Activated CD4-positive, alpha-beta T cell treated with anti-CD3 and anti-CD28 coated beads, Interleukin-2, Interleukin-6, amounts not matched to agents 100 ng/mL and 50 ng/mL, durations not matched to agents 16 hours and 8 hours (primary cell): ENCODE data around the gene SPRYD3.
"Not testable (repeated sequence)": the region's sequence is repeated elsewhere in the genome, so short reads cannot be mapped to it uniquely, and the experiment has no call there.

Source experiments
- DNase-seq: peaks from one replicate; pipeline ENCODE4 v3.0.0-alpha.2; 2020

Gene SPRYD3

DNA sequence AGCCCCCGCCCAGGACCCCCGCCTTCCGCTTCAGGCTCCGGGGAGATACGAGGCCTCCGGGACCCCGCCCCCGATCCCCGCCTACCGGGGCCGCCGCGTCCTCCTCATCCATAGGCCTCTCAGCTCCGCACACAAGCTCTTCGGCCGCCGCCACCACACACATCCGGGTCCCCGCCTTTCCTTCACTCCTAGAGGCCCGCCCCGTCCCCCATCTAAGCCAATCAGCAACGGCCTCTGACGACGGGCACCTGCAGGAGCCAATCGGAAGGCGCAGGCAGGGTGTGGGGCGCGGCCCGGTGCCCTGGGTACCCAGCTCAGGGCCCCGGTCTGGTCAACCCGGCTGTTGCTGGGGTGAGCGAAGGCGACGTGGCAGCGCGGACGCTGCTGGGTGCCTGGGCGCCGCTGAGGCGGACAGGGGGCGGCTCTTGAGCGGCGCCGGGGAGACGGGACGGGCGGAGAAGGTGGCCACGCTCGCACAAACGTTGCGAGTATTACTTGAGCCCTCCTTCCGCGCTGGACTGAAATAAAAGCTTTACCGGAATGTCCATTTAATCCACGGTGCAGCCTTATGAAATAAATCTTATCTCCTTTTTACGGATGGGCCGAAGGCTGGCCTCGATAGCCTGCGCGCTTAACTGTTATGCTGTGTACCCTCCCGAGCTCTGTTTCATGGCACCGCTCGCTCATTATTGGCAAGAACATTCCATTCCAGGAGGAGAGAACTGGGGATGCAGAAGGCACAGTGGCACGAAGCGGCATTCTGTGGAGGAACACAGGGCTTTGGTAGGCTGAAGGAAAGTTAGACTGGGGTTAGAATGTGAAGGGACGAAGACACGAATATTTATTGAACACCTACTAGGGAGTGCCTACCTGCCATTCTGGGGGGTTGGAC is at the start of gene SPRYD3:
SPRYD3 (minus strand) TSS at position 165 of the 892 bp plus-strand sequence; CDS start at position 108, 57 bp downstream.
- DNase-seq, result peak; percentile 98

- no peak for DNase-seq
Measured at GRCh38 chr12:53127169-53127568, 48.0 kb upstream of the SPRYD3 start.

DNA sequence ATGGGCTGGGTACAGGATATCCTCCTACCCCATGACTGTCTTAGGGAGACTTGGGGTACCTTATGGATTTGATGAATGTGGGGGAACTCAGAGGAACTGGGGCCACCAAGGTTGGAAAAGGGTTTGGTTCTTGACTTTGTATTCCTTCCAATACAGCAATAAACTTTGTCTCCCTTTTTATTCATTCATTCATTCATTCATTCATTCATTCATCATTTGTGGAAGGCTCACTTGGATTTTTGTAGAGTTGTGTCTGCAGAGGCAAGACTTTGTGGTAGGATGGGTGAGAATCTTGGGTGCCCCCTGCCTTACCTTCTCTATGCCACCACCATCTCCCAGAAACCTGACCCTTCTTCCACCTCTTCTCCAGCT is 45.1 kb upstream of the SPRYD3 start:
- no peak for DNase-seq

- no peak for DNase-seq
Measured at GRCh38 chr12:53123578-53124351, 44.6 kb upstream of the SPRYD3 start.

DNA sequence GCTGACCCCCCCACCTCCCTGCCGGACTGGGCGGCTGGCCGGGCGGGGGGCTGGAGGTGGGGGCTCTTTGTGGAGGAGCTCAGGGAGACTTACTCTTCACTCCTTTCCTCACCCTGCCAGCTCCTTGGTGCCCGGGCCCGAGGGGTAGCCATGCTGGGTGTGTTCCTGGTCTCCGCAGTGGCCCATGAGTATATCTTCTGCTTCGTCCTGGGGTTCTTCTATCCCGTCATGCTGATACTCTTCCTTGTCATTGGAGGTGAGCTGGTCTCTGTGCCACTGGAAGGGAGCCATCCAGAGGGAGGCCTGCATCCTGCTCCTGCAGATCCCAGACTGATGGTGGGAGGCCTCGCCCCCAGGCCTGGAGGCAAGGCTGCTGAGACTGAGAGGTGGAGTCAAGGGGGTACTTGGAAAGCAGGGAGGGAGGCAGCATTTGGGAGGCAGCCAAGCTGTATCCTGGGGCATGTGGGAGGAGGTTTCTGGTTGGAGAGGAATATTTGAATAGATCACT is 43.8 kb upstream of the SPRYD3 start:
- no peak for DNase-seq

DNA sequence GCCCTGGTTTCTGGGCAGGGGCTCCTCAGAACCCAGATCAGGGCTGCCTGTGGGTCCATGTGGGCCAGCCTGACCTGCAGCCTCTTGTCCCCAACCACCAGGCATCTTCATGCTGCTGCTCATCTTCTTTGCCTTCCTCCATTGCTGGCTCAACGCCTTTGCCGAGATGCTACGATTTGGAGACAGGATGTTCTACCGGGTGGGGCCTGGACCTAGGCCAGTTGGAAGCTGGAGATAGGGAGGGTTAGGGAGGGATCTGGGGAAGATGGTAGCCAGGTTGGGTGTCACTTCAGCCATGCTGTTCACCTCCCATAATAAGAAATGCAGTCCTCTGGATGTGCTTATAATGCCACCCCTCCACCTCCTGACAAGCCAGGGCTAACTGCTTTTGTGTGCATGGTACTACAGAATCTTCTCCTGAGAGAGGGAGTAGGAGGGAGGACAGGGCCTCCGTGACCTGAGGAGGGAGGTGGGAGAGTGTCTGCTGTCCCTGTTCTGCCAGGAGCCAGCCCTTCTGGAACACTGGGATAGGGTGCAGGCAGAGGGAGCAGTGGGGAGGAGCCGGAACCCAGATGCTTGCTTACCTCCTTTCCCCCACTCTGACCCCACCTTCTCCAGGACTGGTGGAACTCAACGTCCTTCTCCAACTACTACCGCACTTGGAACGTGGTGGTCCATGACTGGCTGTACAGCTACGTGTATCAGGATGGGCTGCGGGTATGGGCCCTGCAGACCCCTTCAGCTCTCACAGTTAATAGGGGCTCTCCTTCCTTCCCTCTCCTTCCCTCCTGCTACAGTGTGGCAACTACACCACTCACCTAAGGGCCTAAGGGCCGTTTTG is 41.7 kb upstream of the SPRYD3 start:
- DNase-seq, result no peak

- no peak for DNase-seq
Measured at GRCh38 chr12:53118751-53119300, 39.6 kb upstream of the SPRYD3 start.

DNA sequence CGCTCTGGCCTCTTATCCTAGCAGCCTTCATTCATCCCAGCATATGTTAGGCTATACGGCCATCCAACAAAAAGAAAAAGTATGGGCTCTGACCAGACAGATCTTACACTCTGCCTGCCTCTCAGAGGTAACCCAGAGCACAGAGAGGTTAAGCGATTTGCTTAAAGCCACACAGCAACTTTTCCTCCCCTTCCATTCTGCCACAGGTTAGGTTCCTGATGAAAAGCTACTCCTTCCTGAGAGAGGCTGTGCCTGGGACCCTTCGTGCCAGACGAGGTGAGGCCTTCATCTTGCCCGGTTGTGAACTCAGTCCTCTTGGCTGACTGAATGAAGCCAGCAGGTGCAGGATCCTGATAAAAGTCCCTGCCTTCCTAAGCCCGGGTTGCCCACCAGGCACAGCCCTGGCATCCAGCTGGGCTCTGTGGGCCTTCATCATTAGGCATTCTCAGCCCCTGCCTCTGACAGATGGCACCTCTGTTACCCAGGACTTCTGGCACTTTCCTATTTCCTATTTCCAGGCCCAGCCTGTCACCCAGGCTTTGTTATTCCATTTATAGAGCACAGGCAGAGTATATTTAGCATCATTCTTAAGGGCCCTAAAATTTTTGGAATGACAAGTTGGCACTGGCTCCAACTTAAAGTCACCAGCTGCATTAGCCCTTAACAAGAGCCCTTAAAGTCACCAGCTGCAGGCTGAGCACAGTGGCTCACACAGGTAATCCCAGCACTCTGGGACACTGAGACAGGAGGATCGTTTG is 36.9 kb upstream of the SPRYD3 start:
- DNase-seq, result no peak

GRCh38 chr12:53115112-53115890 is 36.1 kb upstream of the SPRYD3 start:
- no peak for DNase-seq

- DNase-seq, result no peak
Measured at GRCh38 chr12:53113951-53114350, 34.8 kb upstream of the SPRYD3 start.

GRCh38 chr12:53113136-53113705 is 34.0 kb upstream of the SPRYD3 start:
- DNase-seq, result no peak

DNA sequence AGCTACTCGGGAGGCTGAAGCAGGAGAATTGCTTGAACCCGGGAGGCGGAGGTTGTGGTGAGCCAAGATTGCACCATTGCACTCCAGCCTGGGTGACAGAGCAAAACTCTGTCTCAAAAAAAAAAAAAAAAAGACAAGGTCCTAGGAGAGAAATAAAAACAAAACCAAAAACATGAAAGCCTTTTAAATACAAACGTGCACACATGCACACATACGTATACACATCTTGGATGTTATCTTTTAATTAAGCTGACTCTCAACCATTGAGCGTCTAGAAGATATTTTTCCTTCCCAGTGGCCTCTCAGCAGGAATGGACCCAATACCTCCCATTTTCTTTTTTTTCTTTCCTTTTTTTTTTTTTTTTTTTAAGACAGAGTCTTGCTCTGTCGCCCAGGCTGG is 33.2 kb upstream of the SPRYD3 start:
- DNase-seq, result not testable (repeated sequence)

DNA sequence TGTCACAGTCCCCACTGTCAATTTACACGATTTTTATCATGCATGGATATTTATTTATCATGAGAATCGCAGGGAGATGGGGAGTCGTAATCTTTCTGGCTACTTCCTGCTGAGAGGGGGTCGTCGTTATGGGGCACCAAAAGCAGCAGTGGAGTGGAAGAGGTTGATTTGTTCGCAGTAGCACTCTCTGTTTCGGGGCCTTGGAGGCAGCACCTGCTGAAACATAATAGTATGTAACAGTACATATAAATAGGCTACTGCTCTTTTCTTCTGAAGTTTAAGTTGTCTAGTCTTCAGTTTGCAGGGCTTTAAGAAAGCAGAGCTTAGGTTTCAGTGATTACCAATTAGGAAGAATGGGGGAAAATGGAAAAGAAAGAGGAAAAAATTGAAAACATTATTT is 27.9 kb upstream of the SPRYD3 start:
- no peak for DNase-seq

DNA sequence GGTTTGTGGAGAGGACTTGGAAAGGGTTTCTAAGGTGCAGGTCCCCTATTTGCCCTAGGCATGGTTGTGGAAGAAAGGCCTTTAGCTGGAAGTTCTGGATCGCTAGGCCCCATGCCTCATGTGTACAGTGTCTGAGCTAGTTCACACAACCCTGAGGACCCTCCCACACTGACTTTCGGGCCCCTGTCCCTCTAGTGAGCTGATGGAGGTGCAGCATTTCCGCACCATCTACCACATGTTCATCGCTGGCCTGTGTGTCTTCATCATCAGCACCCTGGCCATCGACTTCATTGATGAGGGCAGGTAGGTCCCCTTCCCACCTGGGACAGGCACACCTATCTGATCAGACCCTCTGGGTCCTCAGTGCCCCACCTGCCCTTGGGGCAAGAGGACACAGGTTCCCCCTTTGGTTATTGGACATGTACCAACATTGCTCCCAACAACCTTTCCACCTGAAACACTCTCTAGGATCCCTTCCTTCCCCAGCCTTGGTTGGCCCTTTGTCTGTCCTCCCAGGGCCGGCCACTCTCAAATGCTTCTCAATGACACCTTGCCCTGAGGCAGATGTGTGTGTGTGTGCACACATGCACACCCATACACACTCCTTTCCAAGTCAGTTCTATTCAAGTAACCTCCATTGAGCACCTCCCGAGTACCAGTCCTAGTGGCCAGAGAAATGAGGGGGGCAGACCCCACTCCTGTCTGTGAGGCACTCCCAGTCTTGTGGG is 26.7 kb upstream of the SPRYD3 start:
- DNase-seq, result no peak

GRCh38 chr12:53105256-53105655 is 26.1 kb upstream of the SPRYD3 start:
- DNase-seq, result no peak

DNA sequence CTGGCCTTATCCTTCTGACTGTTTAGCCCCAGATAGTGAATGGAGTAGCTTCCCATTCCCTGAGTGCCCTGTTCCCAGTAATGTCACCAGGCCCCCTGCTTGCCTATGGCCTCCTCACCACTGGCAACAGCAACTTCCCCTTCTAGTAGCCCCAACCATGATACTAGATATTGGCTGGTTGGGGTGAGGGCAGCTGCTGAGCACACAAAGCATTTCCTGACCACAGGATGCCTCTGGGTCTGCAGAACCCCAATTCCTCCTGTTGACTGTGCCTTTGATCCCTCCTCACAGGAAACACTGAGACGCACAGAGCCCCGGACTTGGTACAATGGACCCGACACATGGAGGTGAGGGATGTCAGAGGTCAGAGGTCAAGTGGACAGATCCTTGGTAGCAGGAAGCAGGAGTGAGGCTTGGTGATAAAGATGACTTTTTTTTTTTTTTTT is 24.7 kb upstream of the SPRYD3 start:
- DNase-seq, result no peak

- peak; percentile 62 for DNase-seq
Measured at GRCh38 chr12:53102883-53103807, 24.0 kb upstream of the SPRYD3 start, which contains the start of gene SOAT2. SOAT2 (plus strand) TSS chr12:53103486; CDS start chr12:53103578, 92 bp downstream.
